Left lung (tissue), 10 donors: ENCODE measurements around the gene ZNF467. TPM values are rescaled to one million over a fixed set of nuclear protein-coding genes. Genes with fewer than 3 reads are reported as not detected.

ENCODE experiments used
- ATAC-seq: fragments of 200-7000 bp; cut with Tn5 transposase; one replicate; pipeline ENCODE4 v1.9.1; 2020; ENCODE audit warnings: moderate library complexity
- DNase-seq, 4 donors: peaks; one replicate each; pipeline ENCODE4 v3.0.0-alpha.2; 2013 to 2020
- H3K27ac ChIP-seq, 2 donors: fragments of 200-600 bp; sonication (generic) in 1 of 2; one replicate each; pipeline versions ENCODE4 v1.5.0 to v1.8.0; 2020 to 2021
- H3K27me3 ChIP-seq, 2 donors: fragments of 200-600 bp; sonication (generic) in 1 of 2; one replicate each; pipeline versions ENCODE4 v1.5.0 to v1.8.0; 2020 to 2021
- H3K36me3 ChIP-seq, 2 donors: fragments of 200-600 bp; sonication (generic) in 1 of 2; one replicate each; pipeline versions ENCODE4 v1.5.0 to v1.8.0; 2020 to 2021
- H3K4me1 ChIP-seq, 2 donors: fragments of 200-600 bp; one replicate each; pipeline ENCODE4 v1.8.0; 2021
- H3K4me3 ChIP-seq, 2 donors: fragments of 200-600 bp; sonication (generic) in 1 of 2; one replicate each; pipeline versions ENCODE4 v1.5.0 to v1.8.0; 2020 to 2021; ENCODE audit warnings: mild to moderate bottlenecking in 1 of 2
- H3K9me3 ChIP-seq, 2 donors: fragments of 200-600 bp; sonication (generic) in 1 of 2; one replicate each; pipeline versions ENCODE4 v1.5.0 to v1.8.0; 2020 to 2021
- CTCF ChIP-seq, 2 donors: fragments of 200-600 bp; sonication (generic) in 1 of 2; IDR thresholded peaks; one replicate each; pipeline versions ENCODE4 v1.5.0 to v1.8.0; 2021; ENCODE audit warnings: antibody characterized with exemption in 2 of 2
- intact Hi-C, 2 donors: fragments of 100-400 bp; cut with DNase I; formaldehyde crosslinking; loops; one replicate each; pipeline versions ENCODE4 v1.11.2 to v1.14.2; 2022
- polyA plus RNA-seq, 6 donors: library from polyadenylated mRNA; unstranded; fragments of 120-200 nt; gene quantifications; one replicate each; pipeline ENCODE4 v1.2.1, GENCODE V29; 2013; ENCODE audit not compliant: insufficient read length in 6 of 6
- total RNA-seq, 2 donors: library from RNA; stranded (reverse); fragmentation: NEBNext Ultra II Directional; extraction: Animal tissue kit (Norgen Biotek cat#: 25700); gene quantifications; one replicate each; pipeline ENCODE4 v1.2.1, GENCODE V29; 2021
- donor health status: DM: no; HTN: yes; CAD: no.
- donor health status: DM: no; HTN: no; CAD: no.

The ZNF467 gene
- total and polyA plus RNA-seq, 8 donors = 20.8 to 36.9 (median 29.3) TPM

DNA sequence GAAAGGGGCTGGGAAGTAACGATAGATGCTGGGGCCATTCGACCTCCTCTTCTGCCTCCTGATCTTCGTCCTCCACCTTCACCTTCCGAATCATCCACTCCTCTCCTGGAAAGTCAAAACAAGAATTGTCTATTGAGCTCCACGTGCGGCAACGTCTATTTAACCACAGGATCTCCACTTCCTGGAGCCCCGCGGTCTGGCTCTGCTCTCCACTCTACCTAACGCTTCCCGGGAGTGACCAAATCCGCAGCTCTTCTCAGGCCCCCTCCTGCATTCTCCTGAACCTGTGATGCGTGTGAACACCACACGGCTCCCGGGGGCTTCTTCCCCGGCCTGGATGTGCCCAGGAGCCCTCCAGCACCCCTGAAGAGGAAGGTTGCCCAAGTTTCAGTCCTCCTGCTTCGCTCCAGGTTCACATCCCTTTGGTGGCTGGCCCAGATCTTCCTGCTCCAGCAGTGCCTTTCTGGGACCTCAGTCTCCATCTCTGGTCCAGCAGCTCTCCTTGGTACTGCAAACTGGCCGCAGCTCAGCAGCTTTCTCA is 7.2 kb downstream of the ZNF467 start:
- H3K4me1 ChIP-seq = peaks cover 0 to 10% of the 10 kb centered on the region in 2 donors
- H3K27ac ChIP-seq = no peak overlapping the region
- no peak for ATAC-seq
- TF ChIP-seq CTCF (IDR thresholded peaks at IDR 0.05) = no peak
- intact Hi-C loops = no loop called here
- DNase-seq = no peak
- H3K9me3 ChIP-seq = no peaks in the 10 kb centered on the region
- no peaks in the 10 kb centered on the region for H3K27me3 ChIP-seq
- peaks cover 0 to 68% of the 10 kb centered on the region in 2 donors for H3K36me3 ChIP-seq
- H3K4me3 ChIP-seq = no peak overlapping the region

GRCh38 chr7:149765399-149766121 is 7.8 kb downstream of the ZNF467 start:
- Histone ChIP-seq H3K9me3 (no peaks in the 10 kb centered on the region), H3K27ac (no peak overlapping the region), H3K27me3 (no peaks in the 10 kb centered on the region), H3K4me1 (peaks cover 0 to 4% of the 10 kb centered on the region in 2 donors), H3K4me3 (no peak overlapping the region), H3K36me3 (peaks cover 0 to 65% of the 10 kb centered on the region in 2 donors)
- intact Hi-C loops = no loop called here
- peak in 1 of 4 donors; percentile 82 for DNase-seq
- TF ChIP-seq CTCF (IDR thresholded peaks at IDR 0.05) = no peak
- no peak for ATAC-seq

DNA sequence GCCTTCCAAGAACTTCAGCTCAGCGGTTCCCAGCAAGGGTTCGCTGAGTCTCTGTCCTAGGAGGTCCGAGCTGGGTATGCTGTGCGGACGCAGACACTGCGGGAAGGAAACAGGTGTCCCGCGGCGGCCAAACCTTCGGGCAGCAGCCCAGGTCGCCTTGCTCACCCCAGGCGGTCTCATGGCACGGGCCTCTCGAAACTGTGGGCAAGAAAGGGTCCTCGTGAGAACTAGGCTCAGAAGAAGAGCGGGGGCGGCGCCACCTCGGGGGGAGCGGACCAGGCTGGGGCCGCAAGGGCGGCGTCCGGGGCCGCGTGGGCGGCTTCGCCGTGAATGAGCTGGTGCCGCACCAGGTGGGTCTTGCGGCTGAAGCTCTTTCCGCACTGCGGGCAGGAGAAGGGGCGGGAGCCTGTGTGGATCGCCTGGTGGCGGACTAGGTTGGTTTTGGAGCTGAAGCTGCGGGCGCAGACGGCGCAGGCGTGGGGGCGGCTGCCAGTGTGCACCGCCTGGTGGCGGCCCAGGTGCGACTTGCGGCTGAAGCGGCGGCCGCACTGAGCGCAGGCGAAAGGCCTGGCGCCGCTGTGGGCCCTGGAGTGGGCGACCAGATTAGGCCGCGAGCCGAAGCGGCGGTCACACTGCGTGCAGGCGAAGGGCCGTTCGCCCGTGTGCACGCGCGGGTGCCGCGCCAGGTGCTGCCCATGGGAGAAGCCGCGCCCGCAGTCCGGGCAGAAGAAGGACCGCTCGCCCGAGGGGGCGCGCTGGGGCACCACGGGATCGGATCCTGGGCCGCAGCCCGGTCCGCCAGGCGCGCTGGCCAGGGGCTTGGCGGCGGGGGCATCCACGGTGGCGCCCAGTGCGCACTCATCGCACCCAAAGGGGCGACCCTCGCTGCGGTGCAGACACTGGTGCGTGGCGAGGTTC is 8.6 kb downstream of the ZNF467 start:
- Histone ChIP-seq H3K27me3 (no peaks in the 10 kb centered on the region), H3K36me3 (peaks cover 0 to 59% of the 10 kb centered on the region in 2 donors), H3K9me3 (no peaks in the 10 kb centered on the region), H3K27ac (no peak overlapping the region), H3K4me3 (no peak overlapping the region), H3K4me1 (no peaks in the 10 kb centered on the region)
- intact Hi-C loops = no loop called here
- TF ChIP-seq CTCF (IDR thresholded peaks at IDR 0.05) = no peak
- ATAC-seq = no peak
- peak in 1 of 4 donors; percentile 75 for DNase-seq

- intact Hi-C loops = no loop called here
Measured at GRCh38 chr7:149763563-149764240, 9.7 kb downstream of the ZNF467 start.

More at GRCh38 chr7:149763563-149764240, 9.7 kb downstream of the ZNF467 start:
- ATAC-seq = no peak
- Histone ChIP-seq H3K4me1 (no peaks in the 10 kb centered on the region), H3K27me3 (no peaks in the 10 kb centered on the region), H3K27ac (no peak overlapping the region), H3K4me3 (no peak overlapping the region), H3K36me3 (peaks cover 0 to 49% of the 10 kb centered on the region in 2 donors), H3K9me3 (no peaks in the 10 kb centered on the region)
- TF ChIP-seq CTCF (IDR thresholded peaks at IDR 0.05) = no peak
- peak in 1 of 4 donors; percentile 27 for DNase-seq
